Trophoblast cell (in vitro differentiated cells and primary cell): ENCODE results near the gene PRDX5.

Experiments
- DNase-seq, 2 donors: peaks; one replicate each; pipeline ENCODE4 v3.0.0-alpha.2; 2016
- H2AFZ ChIP-seq: 2 replicates; pipeline ENCODE4 v1.6.1; 2013; ENCODE audit warnings: low read length, moderate library complexity, mild to moderate bottlenecking; ENCODE audit not compliant: insufficient read depth, poor library complexity
- H2AK5ac ChIP-seq: 2 replicates; pipeline ENCODE4 v1.6.1; 2013; ENCODE audit warnings: mild to moderate bottlenecking, low read length
- H2BK120ac ChIP-seq: 2 replicates; pipeline ENCODE4 v1.6.1; 2013; ENCODE audit warnings: low read length, mild to moderate bottlenecking, moderate library complexity; ENCODE audit not compliant: insufficient read depth, poor library complexity
- H2BK12ac ChIP-seq: 2 replicates; pipeline ENCODE4 v1.6.1; 2013; ENCODE audit warnings: mild to moderate bottlenecking, low read length, moderate library complexity
- H2BK5ac ChIP-seq: 2 replicates; pipeline ENCODE4 v1.6.1; 2013; ENCODE audit warnings: low read length, low read depth, moderate library complexity, mild to moderate bottlenecking; ENCODE audit not compliant: poor library complexity
- H3K14ac ChIP-seq: 2 replicates; pipeline ENCODE4 v1.6.1; 2013; ENCODE audit warnings: mild to moderate bottlenecking, low read length
- H3K18ac ChIP-seq: 2 replicates; pipeline ENCODE4 v1.6.1; 2013; ENCODE audit warnings: mild to moderate bottlenecking, low read length
- H3K23ac ChIP-seq: 2 replicates; pipeline ENCODE4 v1.6.1; 2013; ENCODE audit warnings: low read length
- H3K27ac ChIP-seq: 2 replicates; pipeline ENCODE4 v1.5.1; 2013; ENCODE audit warnings: low read depth, mild to moderate bottlenecking, inconsistent platforms, low read length, moderate library complexity
- H3K27me3 ChIP-seq: 2 replicates; pipeline ENCODE4 v1.6.1; 2013; ENCODE audit warnings: inconsistent platforms, mild to moderate bottlenecking, low read length, moderate library complexity; ENCODE audit not compliant: insufficient read depth
- H3K36me3 ChIP-seq, 2 experiments: 1 replicate in 1 of 2; 2 replicates in 1 of 2; pipeline ENCODE4 v1.6.1; 2013; ENCODE audit warnings: low read length in 2 of 2, mild to moderate bottlenecking in 2 of 2, moderate library complexity in 1 of 2; ENCODE audit not compliant: insufficient read depth in 2 of 2, control insufficient read depth in 1 of 2
- H3K4ac ChIP-seq: 2 replicates; pipeline ENCODE4 v1.6.1; 2013; ENCODE audit warnings: low read depth, mild to moderate bottlenecking, low read length, moderate library complexity
- H3K4me1 ChIP-seq, 2 experiments: 1 replicate in 1 of 2; 2 replicates in 1 of 2; pipeline ENCODE4 v1.6.1; 2013; ENCODE audit warnings: low read length in 2 of 2, mild to moderate bottlenecking in 2 of 2, moderate library complexity in 1 of 2; ENCODE audit not compliant: insufficient read depth in 2 of 2, control insufficient read depth in 1 of 2
- H3K4me2 ChIP-seq: 2 replicates; pipeline ENCODE4 v1.6.1; 2013; ENCODE audit warnings: inconsistent platforms, mild to moderate bottlenecking, low read length, moderate library complexity
- H3K4me3 ChIP-seq: 2 replicates; pipeline ENCODE4 v1.5.1; 2013; ENCODE audit warnings: mild to moderate bottlenecking, low read depth, low read length, inconsistent platforms
- H3K79me1 ChIP-seq: one replicate; pipeline ENCODE4 v1.6.1; 2013; ENCODE audit warnings: low read length
- H3K79me2 ChIP-seq: 2 replicates; pipeline ENCODE4 v1.6.1; 2013; ENCODE audit warnings: low read length, mild to moderate bottlenecking; ENCODE audit not compliant: control insufficient read depth, insufficient read depth, poor library complexity
- H3K9ac ChIP-seq: 2 replicates; pipeline ENCODE4 v1.6.1; 2013; ENCODE audit warnings: mild to moderate bottlenecking, low read length
- H3K9me3 ChIP-seq: 2 replicates; pipeline ENCODE4 v1.6.1; 2013; ENCODE audit warnings: low read depth, mild to moderate bottlenecking, control low read depth, inconsistent platforms, low read length; ENCODE audit not compliant: insufficient read depth
- H4K12ac ChIP-seq: 2 replicates; pipeline ENCODE4 v1.6.1; 2013; ENCODE audit warnings: low read depth, mild to moderate bottlenecking, low read length, moderate library complexity
- H4K8ac ChIP-seq: 2 replicates; pipeline ENCODE4 v1.6.1; 2013; ENCODE audit warnings: low read depth, mild to moderate bottlenecking, low read length, moderate library complexity
- H4K91ac ChIP-seq: one replicate; pipeline ENCODE4 v1.6.1; 2013; ENCODE audit warnings: low read depth, mild to moderate bottlenecking, low read length, moderate library complexity
- WGBS: extraction: QIAGEN DNeasy Blood & Tissue Kit; methylation state at CpG from one replicate; pipeline ENCODE4 v1.1.7; 2013; ENCODE audit warnings: missing lambda C conversion rate; ENCODE audit not compliant: insufficient read length, insufficient coverage; ENCODE audit errors: extremely low coverage; 5-methylcytosine and 5-hydroxymethylcytosine counted together

The PRDX5 gene

DNA sequence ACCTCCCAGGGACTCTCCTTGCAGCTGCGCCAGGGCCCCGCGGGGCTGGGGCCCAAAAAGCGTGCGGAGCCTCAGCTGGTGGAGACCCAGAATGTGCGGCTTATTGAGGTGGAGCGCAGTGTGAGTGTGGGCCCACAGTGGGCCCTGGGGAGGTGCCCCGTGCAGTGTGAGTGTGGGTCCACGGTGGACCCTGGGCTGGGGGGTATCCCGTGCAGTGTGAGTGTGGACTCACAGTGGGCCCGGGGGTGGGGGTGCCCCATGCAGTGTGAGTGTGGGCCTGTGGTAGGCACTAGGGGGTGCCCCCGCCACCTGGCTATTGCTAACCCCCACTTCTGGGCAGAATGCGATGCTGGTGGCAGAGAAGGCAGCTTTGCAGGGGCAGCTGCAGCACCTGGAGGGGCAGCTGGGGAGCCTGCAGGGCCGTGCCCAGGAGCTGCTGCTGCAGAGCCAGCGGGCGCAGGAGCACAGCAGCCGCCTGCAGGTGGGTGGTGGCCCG lies 33.3 kb downstream of the PRDX5 start:
- H3K9me3 ChIP-seq: no peaks in the 10 kb centered on the region
- no peak overlapping the region for H2BK12ac ChIP-seq
- H2AK5ac ChIP-seq: no peak overlapping the region
- no peak overlapping the region for H3K27ac ChIP-seq
- H3K36me3 ChIP-seq: no peaks in the 10 kb centered on the region
- no peaks in the 10 kb centered on the region for H3K27me3 ChIP-seq
- DNase-seq: no peak
- H3K14ac ChIP-seq: no peak overlapping the region
- no peak overlapping the region for H4K8ac ChIP-seq
- no peak overlapping the region for H3K4ac ChIP-seq
- peaks cover 2% of the 10 kb centered on the region for H3K79me2 ChIP-seq
- H3K4me1 ChIP-seq: peaks cover 9 to 13% of the 10 kb centered on the region in 2 experiments
- H3K4me3 ChIP-seq: no peak overlapping the region
- H3K9ac ChIP-seq: no peak overlapping the region
- H2AFZ ChIP-seq: no peak overlapping the region
- H4K91ac ChIP-seq: no peak overlapping the region
- no peak overlapping the region for H3K4me2 ChIP-seq
- WGBS: no CpG with 5 or more reads among the region's 18 CpGs
- H3K18ac ChIP-seq: no peak overlapping the region
- no peak overlapping the region for H3K23ac ChIP-seq
- peaks cover 4% of the 10 kb centered on the region for H3K79me1 ChIP-seq
- no peak overlapping the region for H2BK5ac ChIP-seq
- no peak overlapping the region for H4K12ac ChIP-seq
- H2BK120ac ChIP-seq: no peak overlapping the region

DNA sequence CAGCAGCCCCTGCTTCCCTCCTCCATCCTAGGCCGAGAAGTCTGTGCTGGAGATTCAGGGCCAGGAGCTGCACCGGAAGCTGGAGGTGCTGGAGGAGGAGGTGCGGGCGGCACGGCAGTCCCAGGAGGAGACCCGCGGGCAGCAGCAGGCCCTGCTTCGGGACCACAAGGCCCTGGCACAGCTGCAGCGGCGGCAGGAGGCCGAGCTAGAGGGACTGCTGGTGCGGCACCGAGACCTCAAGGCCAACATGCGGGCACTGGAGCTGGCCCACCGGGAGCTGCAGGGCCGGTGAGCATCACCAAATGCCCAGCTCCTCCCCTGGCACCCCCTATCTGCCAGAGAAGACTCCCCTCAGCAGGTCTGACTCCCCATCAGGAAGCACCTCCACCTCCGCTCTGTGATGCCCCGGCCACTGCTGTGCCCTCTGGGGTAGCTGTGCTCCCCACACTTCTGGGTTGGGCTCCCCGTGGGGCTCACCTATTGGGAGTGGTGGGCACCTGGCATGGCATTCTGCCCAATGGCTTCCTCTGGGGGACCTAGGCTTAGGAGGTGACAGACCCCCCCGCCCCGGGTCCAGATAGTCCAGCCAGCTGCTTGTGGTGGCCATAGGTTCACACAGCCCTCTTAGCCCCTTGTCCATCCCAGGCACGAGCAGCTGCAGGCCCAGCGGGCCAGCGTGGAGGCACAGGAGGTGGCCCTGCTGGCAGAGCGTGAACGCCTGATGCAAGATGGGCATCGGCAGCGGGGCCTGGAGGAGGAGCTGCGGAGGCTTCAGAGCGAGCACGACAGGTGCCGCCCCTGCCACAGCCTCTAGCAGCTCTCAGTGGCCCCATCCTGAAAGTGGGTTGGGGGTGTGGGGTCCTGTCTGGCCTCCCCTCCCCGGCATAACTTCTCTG lies 34.4 kb downstream of the PRDX5 start:
- Histone ChIP-seq H2AFZ (no peak overlapping the region), H3K4me3 (no peak overlapping the region), H3K14ac (no peak overlapping the region), H3K27me3 (no peaks in the 10 kb centered on the region), H3K4me1 (peaks cover 15 to 17% of the 10 kb centered on the region in 2 experiments), H2BK5ac (no peak overlapping the region), H2AK5ac (no peak overlapping the region), H3K9ac (no peak overlapping the region), H3K4me2 (no peak overlapping the region), H3K4ac (no peak overlapping the region), H3K18ac (no peak overlapping the region), H3K9me3 (no peaks in the 10 kb centered on the region), H4K12ac (no peak overlapping the region), H3K27ac (no peak overlapping the region), H3K79me1 (peaks cover 12% of the 10 kb centered on the region), H2BK120ac (no peak overlapping the region), H3K36me3 (no peaks in the 10 kb centered on the region), H4K91ac (no peak overlapping the region), H3K23ac (no peak overlapping the region), H4K8ac (no peak overlapping the region), H2BK12ac (no peak overlapping the region), H3K79me2 (peaks cover 2% of the 10 kb centered on the region)
- no peak for DNase-seq
- WGBS: no CpG with 5 or more reads among the region's 33 CpGs

DNA sequence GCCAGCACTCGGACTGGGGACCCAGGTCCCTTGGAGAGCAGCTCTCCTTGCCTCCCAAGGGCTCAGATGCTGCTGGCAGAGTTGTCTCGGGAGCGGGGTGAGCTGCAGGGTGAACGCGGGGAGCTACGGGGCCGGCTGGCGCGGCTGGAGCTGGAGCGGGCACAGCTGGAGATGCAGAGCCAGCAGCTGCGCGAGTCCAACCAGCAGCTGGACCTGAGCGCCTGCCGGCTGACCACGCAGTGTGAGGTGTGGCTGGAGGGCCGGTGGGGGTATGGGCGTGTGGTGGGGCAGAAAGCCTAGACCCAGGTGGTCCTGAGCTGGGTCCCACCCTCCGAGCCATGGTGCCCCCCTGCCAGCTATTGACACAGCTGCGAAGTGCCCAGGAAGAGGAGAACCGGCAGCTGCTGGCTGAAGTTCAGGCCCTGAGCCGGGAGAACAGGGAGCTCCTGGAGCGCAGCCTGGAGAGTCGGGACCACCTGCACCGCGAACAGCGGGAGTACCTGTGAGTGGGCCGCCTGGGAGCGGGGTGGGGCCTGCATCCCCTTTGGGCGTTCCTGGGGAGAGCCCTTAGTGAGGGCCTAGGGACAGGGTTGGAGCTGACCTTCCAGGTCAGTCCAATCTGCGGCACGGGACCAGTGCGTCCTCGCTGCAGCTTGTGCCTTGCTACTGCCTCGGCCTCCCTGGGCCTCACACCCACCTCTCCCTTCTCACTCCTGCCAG lies 35.2 kb downstream of the PRDX5 start:
- Histone ChIP-seq H2BK120ac (no peak overlapping the region), H4K8ac (no peak overlapping the region), H3K79me2 (peaks cover 2% of the 10 kb centered on the region), H3K36me3 (no peaks in the 10 kb centered on the region), H3K79me1 (peaks cover 17% of the 10 kb centered on the region), H3K9me3 (no peaks in the 10 kb centered on the region), H4K12ac (no peak overlapping the region), H3K9ac (no peak overlapping the region), H3K18ac (no peak overlapping the region), H2BK5ac (no peak overlapping the region), H2AFZ (no peak overlapping the region), H3K4ac (no peak overlapping the region), H3K27me3 (no peaks in the 10 kb centered on the region), H3K4me1 (peaks cover 18 to 25% of the 10 kb centered on the region in 2 experiments), H3K23ac (no peak overlapping the region), H3K14ac (no peak overlapping the region), H4K91ac (no peak overlapping the region), H3K4me3 (no peak overlapping the region), H2BK12ac (no peak overlapping the region), H2AK5ac (no peak overlapping the region), H3K4me2 (no peak overlapping the region), H3K27ac (no peak overlapping the region)
- DNase-seq: no peak
- WGBS: no CpG with 5 or more reads among the region's 34 CpGs

DNA sequence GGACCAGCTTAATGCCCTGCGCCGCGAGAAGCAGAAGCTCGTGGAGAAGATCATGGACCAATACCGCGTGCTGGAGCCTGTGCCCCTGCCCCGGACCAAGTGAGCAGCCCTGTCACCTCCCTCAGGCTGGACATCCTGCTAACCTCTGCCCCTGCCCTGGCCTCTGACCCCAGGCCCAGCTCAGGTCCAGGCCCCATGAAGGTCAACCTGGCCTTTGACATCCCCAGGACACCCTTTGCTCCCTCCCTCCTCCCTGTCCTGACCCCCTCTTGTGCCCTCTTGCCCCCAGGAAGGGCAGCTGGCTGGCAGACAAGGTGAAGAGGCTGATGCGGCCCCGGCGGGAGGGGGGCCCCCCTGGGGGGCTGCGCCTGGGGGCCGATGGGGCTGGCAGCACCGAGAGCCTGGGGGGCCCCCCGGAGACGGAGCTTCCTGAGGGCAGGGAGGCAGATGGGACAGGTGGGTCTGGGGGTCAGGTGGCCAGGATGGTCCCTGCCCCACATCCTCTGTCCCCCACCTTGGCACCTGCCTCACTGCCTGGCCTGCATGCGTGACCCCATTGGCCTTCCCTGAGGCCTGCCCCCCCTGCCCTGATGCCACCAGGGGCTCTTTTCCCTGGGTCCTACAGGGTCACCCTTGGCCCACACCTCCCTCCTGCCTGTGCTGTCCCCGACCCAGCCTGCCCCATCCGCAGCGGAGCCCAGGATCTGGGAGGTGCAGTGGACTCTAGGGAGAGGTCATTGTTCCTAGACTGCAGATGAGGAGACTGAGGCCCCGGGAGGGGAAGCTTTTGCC lies 36.0 kb downstream of the PRDX5 start:
- no peak overlapping the region for H2AK5ac ChIP-seq
- H3K36me3 ChIP-seq: no peaks in the 10 kb centered on the region
- H3K4me2 ChIP-seq: no peak overlapping the region
- H2BK12ac ChIP-seq: no peak overlapping the region
- H3K4ac ChIP-seq: no peak overlapping the region
- H3K9ac ChIP-seq: no peak overlapping the region
- H2BK5ac ChIP-seq: no peak overlapping the region
- H4K12ac ChIP-seq: no peak overlapping the region
- peaks cover 24% of the 10 kb centered on the region for H3K79me1 ChIP-seq
- no peak overlapping the region for H3K4me3 ChIP-seq
- no peak overlapping the region for H4K91ac ChIP-seq
- H3K79me2 ChIP-seq: peaks cover 5% of the 10 kb centered on the region
- no CpG with 5 or more reads among the region's 20 CpGs for whole genome bisulfite sequencing
- H3K14ac ChIP-seq: no peak overlapping the region
- no peaks in the 10 kb centered on the region for H3K27me3 ChIP-seq
- H4K8ac ChIP-seq: no peak overlapping the region
- H3K9me3 ChIP-seq: no peaks in the 10 kb centered on the region
- H3K23ac ChIP-seq: no peak overlapping the region
- no peak overlapping the region for H2AFZ ChIP-seq
- no peak overlapping the region for H2BK120ac ChIP-seq
- no peak for DNase-seq
- H3K27ac ChIP-seq: no peak overlapping the region
- H3K4me1 ChIP-seq: peaks cover 25 to 28% of the 10 kb centered on the region in 2 experiments
- H3K18ac ChIP-seq: no peak overlapping the region
